ENCODE results near the gene HTT-AS.

The HTT-AS gene

DNA sequence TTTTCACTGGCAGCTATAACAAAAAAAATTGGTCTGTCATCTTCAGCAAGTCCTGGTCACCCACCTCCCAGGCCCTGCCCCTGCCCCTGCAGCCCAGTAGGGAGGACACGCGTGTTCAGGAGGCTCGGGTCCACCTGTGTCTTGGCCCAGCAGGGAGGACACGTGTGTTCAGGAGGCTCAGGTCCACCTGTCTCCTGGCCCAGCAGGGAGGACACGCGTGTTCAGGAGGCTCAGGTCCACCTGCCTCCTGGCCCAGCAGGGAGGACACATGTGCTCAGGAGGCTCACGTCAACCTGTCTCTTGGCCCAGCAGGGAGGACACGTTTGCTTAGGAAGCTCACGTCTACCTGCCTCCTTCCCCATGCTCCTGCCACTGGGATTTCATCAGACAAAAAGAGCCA is 44.9 kb downstream of the HTT-AS start:
- DNase-seq: no peak

DNA sequence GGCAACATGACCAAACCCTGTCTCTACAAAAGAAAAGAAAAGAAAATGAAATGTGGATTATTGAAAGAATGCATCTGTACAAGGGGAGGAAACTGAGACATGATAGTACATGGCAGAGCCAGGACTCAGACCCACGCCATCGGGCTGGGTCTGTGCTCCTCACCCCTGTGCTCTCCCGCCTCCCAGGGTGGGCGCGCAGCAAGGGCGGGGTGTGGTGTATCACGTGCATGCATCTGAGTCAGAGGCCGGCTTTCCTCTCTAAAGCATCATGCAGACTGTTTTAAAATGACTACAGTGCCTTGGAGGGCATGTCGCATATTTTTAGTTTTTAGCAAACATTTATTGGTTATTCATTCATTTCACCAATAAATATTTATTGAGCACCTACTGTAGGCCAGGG is 47.8 kb downstream of the HTT-AS start:
- DNase-seq: no peak

DNA sequence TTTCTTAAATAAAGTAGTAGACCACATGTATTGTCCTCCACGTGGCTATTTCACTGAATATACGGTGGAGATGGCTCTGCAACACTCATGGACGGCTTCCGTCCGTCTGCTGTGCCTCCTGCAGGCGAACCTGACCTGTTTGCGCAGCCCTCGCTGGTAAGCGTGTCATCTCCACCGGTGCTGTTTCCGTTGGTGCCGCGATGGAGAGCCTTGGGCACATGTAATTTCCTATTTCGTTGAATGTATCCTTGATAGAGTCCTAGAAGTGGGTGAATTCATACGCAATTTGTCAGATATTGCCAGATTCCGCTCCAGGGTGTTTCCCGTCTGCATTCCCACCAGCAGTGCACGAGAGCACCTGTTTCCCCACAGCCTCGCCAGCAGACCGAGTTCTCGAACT is 48.5 kb downstream of the HTT-AS start:
- DNase-seq: no peak

DNA sequence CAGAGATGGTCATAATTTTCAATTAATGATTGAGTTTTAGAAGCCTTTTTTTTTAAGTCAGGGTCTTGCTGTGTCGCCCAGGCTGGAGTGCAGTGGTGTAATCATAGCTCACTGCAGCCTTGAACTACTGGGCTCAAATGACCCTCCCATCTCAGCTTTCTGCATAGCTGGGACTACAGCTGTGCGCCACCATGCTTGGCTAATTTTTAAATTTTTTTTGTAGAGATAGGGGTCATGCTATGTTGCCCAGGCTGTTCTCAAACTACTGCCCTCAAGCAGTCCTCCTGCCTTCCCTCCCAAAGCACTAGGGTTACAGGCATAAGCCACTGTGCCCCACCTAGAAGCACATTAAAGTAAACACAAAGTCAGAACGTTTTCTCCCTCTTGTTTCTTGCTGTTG is 51.7 kb downstream of the HTT-AS start:
- no peak for DNase-seq

DNA sequence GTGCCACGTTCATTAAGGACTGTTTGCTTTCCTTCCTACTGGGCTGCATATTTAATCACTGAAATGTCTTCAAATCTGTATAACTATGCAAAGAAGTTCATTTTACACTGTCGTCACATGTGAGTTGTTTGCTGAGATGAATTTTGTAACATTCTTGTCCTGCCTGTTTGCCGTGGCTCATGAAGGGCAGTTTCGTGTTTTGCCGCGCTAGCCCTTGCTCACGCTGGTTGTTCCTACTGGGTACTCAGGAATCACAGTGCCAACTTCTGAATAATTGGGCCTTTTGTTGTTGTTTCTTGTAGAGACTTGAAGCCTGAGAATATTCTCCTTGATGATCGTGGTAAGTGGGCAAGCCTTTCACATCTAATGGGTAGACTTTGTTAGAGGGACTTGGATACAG is 52.2 kb downstream of the HTT-AS start:
- DNase-seq: no peak

DNA sequence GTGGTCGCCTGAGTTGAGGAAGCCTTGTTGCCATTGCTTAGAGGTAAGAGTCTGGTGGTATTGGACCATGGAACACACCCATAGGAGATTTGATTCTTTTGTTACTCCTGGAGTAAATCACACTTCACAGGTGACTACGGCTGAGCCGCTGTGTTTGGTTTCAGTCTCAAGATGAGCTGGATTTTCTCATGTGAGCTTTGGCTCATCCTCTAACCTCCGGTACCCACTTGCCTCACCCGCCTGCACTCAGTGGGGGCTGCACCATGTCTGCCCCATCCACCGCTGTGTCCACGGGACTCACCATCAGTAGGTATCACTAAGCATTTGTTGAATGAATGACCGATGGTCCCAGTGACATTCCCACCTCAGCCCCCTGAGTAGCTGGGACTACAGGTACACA is 52.7 kb downstream of the HTT-AS start:
- DNase-seq: no peak

DNA sequence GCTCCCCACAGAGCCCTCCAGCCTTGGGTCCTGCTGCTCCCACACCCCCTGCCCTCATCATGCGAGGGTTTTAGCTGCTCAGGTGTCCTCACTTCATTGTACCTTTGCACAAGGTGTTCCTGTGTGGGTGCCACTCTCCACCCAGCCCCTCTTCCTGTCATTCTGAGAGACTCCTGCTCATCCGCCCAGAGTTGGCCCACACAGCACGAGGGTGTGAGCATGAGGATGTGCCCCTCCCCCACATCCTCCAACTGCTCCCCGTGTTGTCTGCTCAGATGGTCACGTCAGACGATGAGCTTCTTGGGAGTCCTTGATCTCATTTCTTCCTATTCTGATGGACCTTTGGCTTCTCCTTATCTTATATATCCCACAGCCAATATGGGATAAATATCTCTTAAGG is 53.2 kb downstream of the HTT-AS start:
- no peak for DNase-seq

DNA sequence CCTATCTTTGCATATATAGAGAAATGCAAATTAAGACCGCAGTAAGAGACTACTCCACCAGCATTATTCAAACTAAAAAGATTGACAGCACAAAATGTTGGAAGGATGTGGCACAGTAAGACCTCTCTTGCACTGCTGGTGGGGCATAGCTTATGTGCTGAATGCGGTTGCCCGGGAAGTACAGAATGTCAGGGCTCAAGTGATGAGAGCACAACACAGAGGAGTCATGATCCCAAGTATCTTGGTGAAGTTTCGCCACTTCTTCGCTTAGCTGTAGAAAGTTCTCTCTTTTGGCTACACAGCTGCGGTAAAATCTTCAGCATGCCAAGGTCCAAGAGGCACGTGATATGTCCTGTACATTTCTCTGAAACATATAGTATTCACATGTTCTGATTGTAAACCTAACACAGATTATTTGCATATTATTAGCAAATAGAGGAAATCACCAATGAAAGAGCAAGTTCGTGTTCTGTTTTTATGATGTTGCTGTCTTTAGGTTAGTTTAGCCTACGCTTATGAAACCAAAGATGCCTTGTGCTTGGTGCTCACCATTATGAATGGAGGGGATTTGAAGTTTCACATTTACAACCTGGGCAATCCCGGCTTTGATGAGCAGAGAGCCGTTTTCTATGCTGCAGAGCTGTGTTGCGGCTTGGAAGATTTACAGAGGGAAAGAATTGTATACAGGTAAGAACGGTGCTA is 55.0 kb downstream of the HTT-AS start:
- no peak for DNase-seq

DNA sequence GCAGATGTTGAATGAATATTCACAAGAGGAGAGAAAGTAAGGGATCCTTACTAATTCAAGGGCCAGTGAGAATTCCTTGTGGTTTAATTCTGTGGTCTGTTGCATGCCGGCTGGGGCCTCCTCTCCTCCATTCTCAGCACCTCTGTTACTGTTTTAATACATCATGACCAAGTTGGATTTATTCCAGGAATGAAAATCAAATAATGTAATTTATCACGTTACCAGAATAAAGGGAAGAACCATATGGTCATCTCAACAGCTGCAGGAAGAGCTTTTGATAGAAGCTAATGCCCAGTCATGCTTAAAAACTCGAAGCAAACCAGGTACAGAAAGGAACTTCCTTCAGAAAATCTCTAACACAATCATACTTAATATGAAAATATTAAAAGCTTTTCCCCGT is 56.8 kb downstream of the HTT-AS start:
- no peak for DNase-seq

DNA sequence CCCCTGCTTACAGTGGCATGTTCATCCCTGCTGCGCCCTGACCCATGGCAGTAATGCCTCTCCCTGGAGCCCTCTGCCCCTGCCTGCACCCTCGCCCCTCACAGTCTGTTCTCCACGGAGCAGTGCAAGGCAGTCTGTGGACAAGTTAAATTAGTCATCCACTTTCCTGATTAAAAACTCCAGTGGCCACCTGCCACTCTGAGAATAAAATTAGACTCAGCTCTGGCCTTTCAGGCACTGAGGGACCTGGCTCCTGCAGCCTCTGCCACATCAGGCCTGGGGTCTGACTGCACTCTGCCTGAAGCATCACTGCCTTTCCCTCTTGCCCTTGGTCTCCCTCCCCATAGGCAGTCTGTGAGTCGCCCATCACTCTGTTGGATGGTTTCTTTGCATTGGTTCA is 57.4 kb downstream of the HTT-AS start:
- no peak for DNase-seq

DNA sequence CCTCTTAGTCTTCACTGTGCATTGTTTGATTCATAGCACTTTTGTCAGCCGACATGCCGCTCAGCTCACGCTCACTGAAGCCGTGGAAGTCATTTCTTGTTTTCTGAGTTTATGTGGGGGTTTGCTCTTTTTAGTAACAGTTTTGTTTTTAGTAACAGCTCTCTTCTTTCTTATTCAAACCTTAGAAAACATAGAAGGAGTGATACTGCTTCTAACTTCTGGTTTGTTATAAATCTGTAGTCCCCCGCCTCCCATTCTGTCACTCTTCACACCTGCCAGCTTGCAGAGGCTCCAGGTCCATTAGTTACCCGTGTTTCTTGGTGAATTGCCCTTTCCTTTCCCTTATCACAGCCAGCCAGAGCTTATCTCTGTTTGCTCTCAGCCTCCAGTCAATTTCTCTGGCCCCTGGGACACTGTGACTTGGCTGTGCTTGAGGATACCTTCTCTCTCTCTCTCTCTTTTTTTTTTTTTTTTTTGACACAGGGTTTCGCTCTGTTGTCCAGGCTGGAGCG is 60.4 kb downstream of the HTT-AS start:
- DNase-seq: no peak

Measured in femur (tissue), 1 donor.